ENCODE results near the gene MIEN1. TPM values are rescaled to one million over a fixed set of nuclear protein-coding genes. Genes with fewer than 3 reads are reported as not detected.
"Not testable (repeated sequence)": the region's sequence is repeated elsewhere in the genome, so short reads cannot be mapped to it uniquely, and the experiment has no call there.

Gene MIEN1
- total RNA-seq, 2 donors from 2014 or later, result 46.5 to 119 TPM

- intact Hi-C loops (cut with DNase I), result no loop called here
- Histone ChIP-seq H3K9me3 (no peaks in the 10 kb centered on the region), H3K27me3 (replicated peaks; ENCODE audit: insufficient read depth) (no peaks in the 10 kb centered on the region), H3K27ac (no peak overlapping the region), H3K4me1 (replicated peaks) (no peaks in the 10 kb centered on the region), H3K36me3 (no peaks in the 10 kb centered on the region), H3K4me3 (no peak overlapping the region)
- no peak for DNase-seq (ENCODE audit: low spot score)
- WGBS, result 75% methylated on average over 3 of the region's 3 CpGs
- TF ChIP-seq, protein P1, sequence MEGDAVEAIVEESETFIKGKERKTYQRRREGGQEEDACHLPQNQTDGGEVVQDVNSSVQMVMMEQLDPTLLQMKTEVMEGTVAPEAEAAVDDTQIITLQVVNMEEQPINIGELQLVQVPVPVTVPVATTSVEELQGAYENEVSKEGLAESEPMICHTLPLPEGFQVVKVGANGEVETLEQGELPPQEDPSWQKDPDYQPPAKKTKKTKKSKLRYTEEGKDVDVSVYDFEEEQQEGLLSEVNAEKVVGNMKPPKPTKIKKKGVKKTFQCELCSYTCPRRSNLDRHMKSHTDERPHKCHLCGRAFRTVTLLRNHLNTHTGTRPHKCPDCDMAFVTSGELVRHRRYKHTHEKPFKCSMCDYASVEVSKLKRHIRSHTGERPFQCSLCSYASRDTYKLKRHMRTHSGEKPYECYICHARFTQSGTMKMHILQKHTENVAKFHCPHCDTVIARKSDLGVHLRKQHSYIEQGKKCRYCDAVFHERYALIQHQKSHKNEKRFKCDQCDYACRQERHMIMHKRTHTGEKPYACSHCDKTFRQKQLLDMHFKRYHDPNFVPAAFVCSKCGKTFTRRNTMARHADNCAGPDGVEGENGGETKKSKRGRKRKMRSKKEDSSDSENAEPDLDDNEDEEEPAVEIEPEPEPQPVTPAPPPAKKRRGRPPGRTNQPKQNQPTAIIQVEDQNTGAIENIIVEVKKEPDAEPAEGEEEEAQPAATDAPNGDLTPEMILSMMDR (IDR thresholded peaks at IDR 0.05), result no peak
- TF ChIP-seq POLR2AphosphoS5 (IDR thresholded peaks at IDR 0.05) (no peak), POLR2A (IDR thresholded peaks at IDR 0.05) (no peak)
Observed at GRCh38 chr17:39767147-39767546, 36.8 kb upstream of the MIEN1 start.

DNA sequence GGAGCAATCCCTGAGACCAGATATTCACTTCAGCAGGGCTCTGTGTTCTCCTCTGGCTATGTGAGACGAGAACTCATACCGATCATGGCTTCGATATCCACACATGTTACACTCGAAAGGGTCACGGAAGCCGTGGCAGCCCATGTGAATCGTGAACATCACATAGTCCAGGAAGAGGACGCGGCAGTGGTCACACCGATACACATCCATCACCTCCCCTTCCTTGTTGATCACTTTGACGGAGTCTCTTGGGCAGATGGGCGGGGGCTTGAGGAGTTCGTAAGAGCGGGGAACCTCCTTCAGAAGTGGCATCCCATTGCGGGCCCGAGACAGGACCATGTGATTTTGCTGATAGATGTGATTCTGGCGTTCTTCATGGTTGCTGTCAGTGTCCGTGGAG, 35.4 kb upstream of the MIEN1 start:
- WGBS, result 94% methylated on average over 18 of the region's 18 CpGs
- no peak for TF ChIP-seq POLR2A (IDR thresholded peaks at IDR 0.05)
- TF ChIP-seq, protein P1 (IDR thresholded peaks at IDR 0.05), result no peak
- DNase-seq (ENCODE audit: low spot score), result no peak
- Histone ChIP-seq H3K4me3 (no peak overlapping the region), H3K4me1 (replicated peaks) (no peaks in the 10 kb centered on the region), H3K9me3 (no peaks in the 10 kb centered on the region), H3K36me3 (no peaks in the 10 kb centered on the region), H3K27me3 (replicated peaks; ENCODE audit: insufficient read depth) (no peaks in the 10 kb centered on the region), H3K27ac (no peak overlapping the region)
- intact Hi-C loops (cut with DNase I), result no loop called here

DNA sequence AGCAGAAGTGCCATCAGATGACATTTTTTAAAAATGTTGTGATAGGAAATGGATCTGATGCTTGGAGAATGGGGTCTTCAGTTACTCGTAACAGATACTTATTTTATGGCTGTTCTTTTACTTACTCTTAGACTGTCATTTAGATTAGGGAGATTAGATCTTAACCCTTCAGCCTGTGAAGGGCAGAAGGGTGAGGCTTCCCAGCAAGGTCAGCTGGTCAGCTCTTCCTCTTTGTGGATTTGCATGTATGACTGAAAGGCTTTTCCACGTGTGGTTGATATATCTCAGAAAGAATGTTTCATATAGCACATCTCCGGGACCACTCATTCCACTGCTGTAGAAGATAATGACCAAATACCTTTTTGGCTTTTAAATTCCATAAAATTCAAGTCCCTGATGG, 34.8 kb upstream of the MIEN1 start:
- intact Hi-C loops (cut with DNase I), result no loop called here
- no peaks in the 10 kb centered on the region for H3K27me3 ChIP-seq (replicated peaks; ENCODE audit: insufficient read depth)
- no peak overlapping the region for H3K27ac ChIP-seq
- no peaks in the 10 kb centered on the region for H3K4me1 ChIP-seq (replicated peaks)
- H3K36me3 ChIP-seq, result no peaks in the 10 kb centered on the region
- no peaks in the 10 kb centered on the region for H3K9me3 ChIP-seq
- TF ChIP-seq, protein P1 (IDR thresholded peaks at IDR 0.05), result no peak
- no peak for TF ChIP-seq POLR2AphosphoS5 (IDR thresholded peaks at IDR 0.05)
- TF ChIP-seq POLR2A (IDR thresholded peaks at IDR 0.05), result no peak
- DNase-seq (ENCODE audit: low spot score), result no peak
- 68% methylated on average over 3 of the region's 3 CpGs for WGBS
- no peak overlapping the region for H3K4me3 ChIP-seq

GRCh38 chr17:39764171-39764570, 33.8 kb upstream of the MIEN1 start:
- DNase-seq (ENCODE audit: low spot score); H3K27me3 ChIP-seq (replicated peaks; ENCODE audit: insufficient read depth); H3K36me3 ChIP-seq; H3K27ac ChIP-seq; intact Hi-C loops (cut with DNase I); H3K4me3 ChIP-seq; H3K9me3 ChIP-seq; H3K4me1 ChIP-seq (replicated peaks): not testable (repeated sequence)
- 78% methylated on average over 3 of the region's 3 CpGs for WGBS

GRCh38 chr17:39763051-39763820, 32.9 kb upstream of the MIEN1 start:
- WGBS, result 31% methylated on average over 5 of the region's 5 CpGs
- H3K27me3 ChIP-seq (replicated peaks; ENCODE audit: insufficient read depth), result no peaks in the 10 kb centered on the region

More at GRCh38 chr17:39763051-39763820, 32.9 kb upstream of the MIEN1 start:
- Histone ChIP-seq H3K4me3 (no peak overlapping the region), H3K36me3 (no peaks in the 10 kb centered on the region), H3K9me3 (no peaks in the 10 kb centered on the region), H3K27ac (no peak overlapping the region), H3K4me1 (replicated peaks) (no peaks in the 10 kb centered on the region)
- no peak for TF ChIP-seq POLR2AphosphoS5 (IDR thresholded peaks at IDR 0.05)
- TF ChIP-seq, protein P1 (IDR thresholded peaks at IDR 0.05), result no peak
- no peak for TF ChIP-seq POLR2A (IDR thresholded peaks at IDR 0.05)
- no peak for DNase-seq (ENCODE audit: low spot score)
- intact Hi-C loops (cut with DNase I), result no loop called here

All from prostate gland (tissue), 2 donors.